ENCODE measurements around the gene PLEKHH2.
A peak's percentile ranks its signal among the peaks of the same experiment; 100 is the strongest.
"Not testable (repeated sequence)": the region's sequence is repeated elsewhere in the genome, so short reads cannot be mapped to it uniquely, and the experiment has no call there.

The PLEKHH2 gene

DNA sequence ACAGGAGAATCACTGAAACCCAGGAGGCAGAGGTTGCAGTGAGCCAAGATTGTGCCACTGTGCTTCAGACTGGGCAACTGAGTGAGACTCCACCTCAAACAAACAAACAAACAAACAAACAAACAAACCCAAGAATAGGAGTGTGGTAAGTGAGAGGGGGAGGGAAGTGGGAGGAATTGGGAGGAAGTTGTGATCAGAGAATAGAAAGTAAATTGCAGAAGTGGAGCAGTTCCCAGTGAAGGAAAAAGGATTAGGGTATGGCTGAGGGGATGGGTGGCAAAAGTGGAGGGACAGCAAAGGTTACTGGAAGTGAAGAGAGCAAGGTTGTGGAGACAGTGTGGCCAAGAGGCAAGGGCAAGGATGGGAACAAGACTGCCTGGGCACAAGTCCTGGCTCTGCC is 80.3 kb downstream of the PLEKHH2 start:
- TF ChIP-seq, protein P1, sequence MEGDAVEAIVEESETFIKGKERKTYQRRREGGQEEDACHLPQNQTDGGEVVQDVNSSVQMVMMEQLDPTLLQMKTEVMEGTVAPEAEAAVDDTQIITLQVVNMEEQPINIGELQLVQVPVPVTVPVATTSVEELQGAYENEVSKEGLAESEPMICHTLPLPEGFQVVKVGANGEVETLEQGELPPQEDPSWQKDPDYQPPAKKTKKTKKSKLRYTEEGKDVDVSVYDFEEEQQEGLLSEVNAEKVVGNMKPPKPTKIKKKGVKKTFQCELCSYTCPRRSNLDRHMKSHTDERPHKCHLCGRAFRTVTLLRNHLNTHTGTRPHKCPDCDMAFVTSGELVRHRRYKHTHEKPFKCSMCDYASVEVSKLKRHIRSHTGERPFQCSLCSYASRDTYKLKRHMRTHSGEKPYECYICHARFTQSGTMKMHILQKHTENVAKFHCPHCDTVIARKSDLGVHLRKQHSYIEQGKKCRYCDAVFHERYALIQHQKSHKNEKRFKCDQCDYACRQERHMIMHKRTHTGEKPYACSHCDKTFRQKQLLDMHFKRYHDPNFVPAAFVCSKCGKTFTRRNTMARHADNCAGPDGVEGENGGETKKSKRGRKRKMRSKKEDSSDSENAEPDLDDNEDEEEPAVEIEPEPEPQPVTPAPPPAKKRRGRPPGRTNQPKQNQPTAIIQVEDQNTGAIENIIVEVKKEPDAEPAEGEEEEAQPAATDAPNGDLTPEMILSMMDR (IDR thresholded peaks at IDR 0.05; ENCODE audit: insufficient read depth, low read depth, low read length, missing control alignments), result no peak
- H3K4me3 ChIP-seq (ENCODE audit: low read depth, low read length), result no peak overlapping the region
- DNase-seq (ENCODE audit: low read depth), result no peak

DNA sequence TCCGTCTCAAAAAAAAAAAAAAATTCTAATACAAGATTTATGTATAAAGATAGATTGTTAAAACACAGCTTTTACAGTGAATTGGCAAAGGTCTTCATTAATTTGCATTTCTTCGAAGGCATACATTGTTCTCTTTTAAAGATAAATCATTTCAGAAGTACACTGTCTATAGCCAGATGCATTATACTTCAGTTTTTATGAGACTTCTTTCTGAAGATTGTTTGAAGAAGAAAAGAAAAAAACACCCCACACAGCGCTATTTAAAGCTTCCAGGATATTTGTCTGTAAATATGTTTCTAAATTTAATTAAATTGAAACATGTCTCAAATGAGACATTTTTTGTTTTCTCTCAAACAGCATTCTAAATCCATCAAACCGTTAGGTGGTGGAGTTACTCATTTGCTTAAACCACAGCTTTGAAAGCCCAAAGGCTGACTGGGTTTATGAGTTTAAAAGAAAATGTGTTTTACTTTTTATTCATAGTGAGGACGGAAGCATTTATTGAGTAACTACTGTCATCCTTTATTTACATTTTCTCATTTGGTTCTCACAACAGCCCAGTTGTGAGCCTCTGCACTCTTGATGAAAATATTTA is 81.6 kb downstream of the PLEKHH2 start:
- TF ChIP-seq, protein P1 (IDR thresholded peaks at IDR 0.05; ENCODE audit: insufficient read depth, low read depth, low read length, missing control alignments), result no peak
- DNase-seq (ENCODE audit: low read depth), result peak; percentile 61
- no peak overlapping the region for H3K4me3 ChIP-seq (ENCODE audit: low read depth, low read length)

- no peak for DNase-seq (ENCODE audit: low read depth)
- no peak overlapping the region for H3K4me3 ChIP-seq (ENCODE audit: low read depth, low read length)
- TF ChIP-seq, protein P1 (IDR thresholded peaks at IDR 0.05; ENCODE audit: insufficient read depth, low read depth, low read length, missing control alignments), result no peak
Observed at GRCh38 chr2:43724728-43725526, 87.9 kb downstream of the PLEKHH2 start.

- no peak for DNase-seq (ENCODE audit: low read depth)
- H3K4me3 ChIP-seq (ENCODE audit: low read depth, low read length), result no peak overlapping the region
- TF ChIP-seq, protein P1 (IDR thresholded peaks at IDR 0.05; ENCODE audit: insufficient read depth, low read depth, low read length, missing control alignments), result no peak
Observed at GRCh38 chr2:43725711-43726246, 88.7 kb downstream of the PLEKHH2 start.

DNA sequence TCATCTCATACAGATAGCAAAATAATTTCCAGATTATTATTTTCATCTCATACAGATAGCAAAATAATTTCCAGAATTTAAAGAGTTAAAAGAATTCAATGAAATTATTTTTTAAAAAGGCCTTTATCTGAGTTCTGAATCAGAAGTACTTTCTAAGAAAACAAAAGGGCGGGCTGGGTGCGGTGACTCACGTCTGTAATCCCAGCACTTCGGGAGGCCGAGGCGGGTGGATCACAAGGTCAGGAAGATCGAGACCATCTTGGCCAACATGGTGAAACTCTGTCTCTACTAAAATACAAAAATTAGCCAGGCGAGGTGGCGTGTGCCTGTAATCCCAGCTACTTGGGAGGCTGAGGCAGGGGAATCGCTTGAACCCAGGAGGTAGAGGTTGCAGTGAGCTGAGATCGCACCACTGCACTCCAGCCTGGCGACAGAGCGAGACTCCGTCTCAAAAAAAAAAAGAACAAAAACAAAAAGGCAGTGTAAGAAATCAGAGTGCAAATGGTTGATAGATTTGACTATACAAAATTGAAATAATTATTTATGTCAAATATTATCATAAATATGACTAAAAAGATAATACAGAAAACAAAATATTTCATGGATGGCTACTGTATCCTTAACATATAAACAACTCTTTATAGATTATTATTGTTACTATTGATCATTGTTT is 90.0 kb downstream of the PLEKHH2 start:
- not testable (repeated sequence) for H3K4me3 ChIP-seq (ENCODE audit: low read depth, low read length); DNase-seq (ENCODE audit: low read depth)

- TF ChIP-seq, protein P1 (IDR thresholded peaks at IDR 0.05; ENCODE audit: insufficient read depth, low read depth, low read length, missing control alignments), result no peak
- DNase-seq (ENCODE audit: low read depth), result no peak
- H3K4me3 ChIP-seq (ENCODE audit: low read depth, low read length), result no peak overlapping the region
Observed at GRCh38 chr2:43727634-43728014, 90.6 kb downstream of the PLEKHH2 start.

GRCh38 chr2:43729491-43730174 is 92.6 kb downstream of the PLEKHH2 start:
- no peak for DNase-seq (ENCODE audit: low read depth)
- H3K4me3 ChIP-seq (ENCODE audit: low read depth, low read length), result no peak overlapping the region

More at GRCh38 chr2:43729491-43730174, 92.6 kb downstream of the PLEKHH2 start:
- TF ChIP-seq, protein P1 (IDR thresholded peaks at IDR 0.05; ENCODE audit: insufficient read depth, low read depth, low read length, missing control alignments), result no peak
